GM12801 (cell line): ENCODE data around the gene ZNF670.

Source experiments
- TF ChIP-seq, protein P1 (sequence below): IDR thresholded peaks from one replicate; pipeline ENCODE4 v1.5.1; 2011; ENCODE audit warnings: control low read depth; ENCODE audit not compliant: insufficient read length; ENCODE audit errors: extremely low read depth

Gene ZNF670

DNA sequence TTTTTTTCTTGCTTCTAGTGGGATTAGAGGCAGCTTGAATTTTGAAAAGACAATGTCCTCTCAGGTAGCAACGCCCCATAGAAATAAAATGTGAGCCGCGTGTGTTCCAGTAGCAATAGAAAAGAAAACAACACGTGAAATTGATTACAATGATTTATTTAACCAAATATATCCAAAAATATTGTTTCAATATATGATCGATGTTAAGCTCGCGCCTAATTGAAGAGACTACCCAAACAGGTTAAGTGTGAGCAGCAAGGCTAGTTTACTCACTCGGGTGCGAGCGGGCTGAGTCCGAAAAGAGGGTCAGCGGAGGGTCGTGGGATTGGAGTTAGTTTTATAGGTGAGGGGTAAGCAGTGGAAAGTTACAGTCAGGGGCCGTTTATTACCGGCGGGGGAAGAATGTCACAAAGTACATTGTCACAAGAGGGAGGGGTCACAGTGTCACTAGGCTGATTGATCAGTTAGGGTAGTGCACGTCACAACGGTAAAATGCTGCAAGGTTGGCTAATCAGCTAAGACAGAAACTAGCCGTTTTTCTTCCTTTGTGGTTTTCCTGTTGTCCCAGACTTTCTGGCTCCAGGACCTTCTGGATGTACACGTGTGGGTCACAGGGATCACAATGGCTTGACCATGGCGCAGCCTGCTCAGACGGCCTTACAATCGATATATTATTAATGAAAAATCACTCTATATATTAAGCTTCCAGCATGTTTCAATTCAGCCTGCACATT lies 697 bp upstream of the ZNF670 start:
- TF ChIP-seq, protein P1, sequence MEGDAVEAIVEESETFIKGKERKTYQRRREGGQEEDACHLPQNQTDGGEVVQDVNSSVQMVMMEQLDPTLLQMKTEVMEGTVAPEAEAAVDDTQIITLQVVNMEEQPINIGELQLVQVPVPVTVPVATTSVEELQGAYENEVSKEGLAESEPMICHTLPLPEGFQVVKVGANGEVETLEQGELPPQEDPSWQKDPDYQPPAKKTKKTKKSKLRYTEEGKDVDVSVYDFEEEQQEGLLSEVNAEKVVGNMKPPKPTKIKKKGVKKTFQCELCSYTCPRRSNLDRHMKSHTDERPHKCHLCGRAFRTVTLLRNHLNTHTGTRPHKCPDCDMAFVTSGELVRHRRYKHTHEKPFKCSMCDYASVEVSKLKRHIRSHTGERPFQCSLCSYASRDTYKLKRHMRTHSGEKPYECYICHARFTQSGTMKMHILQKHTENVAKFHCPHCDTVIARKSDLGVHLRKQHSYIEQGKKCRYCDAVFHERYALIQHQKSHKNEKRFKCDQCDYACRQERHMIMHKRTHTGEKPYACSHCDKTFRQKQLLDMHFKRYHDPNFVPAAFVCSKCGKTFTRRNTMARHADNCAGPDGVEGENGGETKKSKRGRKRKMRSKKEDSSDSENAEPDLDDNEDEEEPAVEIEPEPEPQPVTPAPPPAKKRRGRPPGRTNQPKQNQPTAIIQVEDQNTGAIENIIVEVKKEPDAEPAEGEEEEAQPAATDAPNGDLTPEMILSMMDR, result no peak

- TF ChIP-seq, protein P1, result no peak
These were observed 744 bp downstream of the ZNF670 start for GRCh38 chr1:247077876-247078257.

- TF ChIP-seq, protein P1, result no peak
These were observed 1.4 kb downstream of the ZNF670 start for GRCh38 chr1:247077213-247077612.

- TF ChIP-seq, protein P1, result no peak
These were observed 8.0 kb downstream of the ZNF670 start for GRCh38 chr1:247070645-247071044.

DNA sequence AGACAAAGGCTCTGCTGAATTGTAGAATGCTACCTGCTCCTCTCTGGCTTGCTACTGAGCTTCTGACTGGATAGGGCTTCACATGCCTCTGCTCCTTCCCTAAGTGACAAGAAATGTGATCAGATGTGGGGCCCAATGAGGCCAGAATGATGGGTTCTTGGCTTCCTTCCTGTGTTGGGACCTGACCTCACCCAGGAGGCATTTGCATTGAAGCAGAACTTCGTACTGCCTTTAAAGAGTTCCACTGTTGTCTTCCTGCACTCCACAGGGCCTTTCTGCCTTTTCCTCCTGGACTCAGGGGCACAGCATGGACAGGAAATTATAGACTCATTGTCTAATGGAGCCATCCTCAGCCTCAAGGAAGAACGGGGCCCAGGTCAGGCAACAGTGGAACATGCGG lies 14.3 kb downstream of the ZNF670 start:
- TF ChIP-seq, protein P1, result no peak

- TF ChIP-seq, protein P1, result no peak
These were observed 17.8 kb downstream of the ZNF670 start for GRCh38 chr1:247060771-247061170.

- TF ChIP-seq, protein P1, result no peak
These were observed 22.5 kb downstream of the ZNF670 start for GRCh38 chr1:247056071-247056470.
